Mucosa of gallbladder (tissue), 1 donor: ENCODE measurements around the gene CPAMD8. TPM values are rescaled to one million over a fixed set of nuclear protein-coding genes. Genes with fewer than 3 reads are reported as not detected.

Source experiments
- DNase-seq: peaks from one replicate; pipeline ENCODE4 v3.0.0-alpha.2; 2020; ENCODE audit warnings: low spot score
- total RNA-seq: library from RNA; stranded (reverse); gene quantifications from one replicate; pipeline ENCODE4 v1.2.1, GENCODE V29; 2021
- donor health status: DM: no; HTN: no; CAD: no.

CPAMD8 gene
- total RNA-seq, 1 donor from 2014 or later: 2.9 TPM

- no peak for DNase-seq
These were observed 105.6 kb downstream of the CPAMD8 start for GRCh38 chr19:16920816-16921529.

GRCh38 chr19:16919496-16919895 lies 107.1 kb downstream of the CPAMD8 start:
- DNase-seq: no peak

GRCh38 chr19:16917401-16917800 lies 109.2 kb downstream of the CPAMD8 start:
- no peak for DNase-seq

- DNase-seq: no peak
These were observed 110.9 kb downstream of the CPAMD8 start for GRCh38 chr19:16915734-16916133.

- DNase-seq: no peak
These were observed 111.5 kb downstream of the CPAMD8 start for GRCh38 chr19:16915135-16915534.

GRCh38 chr19:16914421-16914820 lies 112.2 kb downstream of the CPAMD8 start:
- no peak for DNase-seq

- no peak for DNase-seq
These were observed 113.8 kb downstream of the CPAMD8 start for GRCh38 chr19:16912780-16913179.

- DNase-seq: no peak
These were observed 115.6 kb downstream of the CPAMD8 start for GRCh38 chr19:16911046-16911445.

- no peak for DNase-seq
These were observed 117.9 kb downstream of the CPAMD8 start for GRCh38 chr19:16908759-16909158.

- DNase-seq: no peak
These were observed 122.0 kb downstream of the CPAMD8 start for GRCh38 chr19:16904599-16904998.

GRCh38 chr19:16903347-16903746 lies 123.3 kb downstream of the CPAMD8 start:
- DNase-seq: no peak

- DNase-seq: no peak
These were observed 124.1 kb downstream of the CPAMD8 start for GRCh38 chr19:16902545-16902944.

- no peak for DNase-seq
These were observed 125.0 kb downstream of the CPAMD8 start for GRCh38 chr19:16901491-16902175.

- DNase-seq: no peak
These were observed 127.0 kb downstream of the CPAMD8 start for GRCh38 chr19:16899566-16900075.

GRCh38 chr19:16898361-16899015 lies 128.1 kb downstream of the CPAMD8 start:
- DNase-seq: no peak

- DNase-seq: no peak
These were observed 128.8 kb downstream of the CPAMD8 start for GRCh38 chr19:16897856-16898161.

- peak; percentile 92 for DNase-seq
These were observed 129.4 kb downstream of the CPAMD8 start for GRCh38 chr19:16897029-16897855.

- no peak for DNase-seq
These were observed 130.2 kb downstream of the CPAMD8 start for GRCh38 chr19:16896146-16897028.

GRCh38 chr19:16895467-16896145 lies 131.0 kb downstream of the CPAMD8 start:
- DNase-seq: no peak

- DNase-seq: no peak
These were observed 132.5 kb downstream of the CPAMD8 start for GRCh38 chr19:16894080-16894479.

GRCh38 chr19:16893686-16893989 lies 133.0 kb downstream of the CPAMD8 start:
- DNase-seq: no peak
